Middle frontal gyrus (tissue), 1 donor: ENCODE data around the gene NUDT8.
"Not testable (repeated sequence)": the region's sequence is repeated elsewhere in the genome, so short reads cannot be mapped to it uniquely, and the experiment has no call there.

Experiments used
- DNase-seq: peaks from one replicate; pipeline ENCODE4 v3.0.0-alpha.2; 2015; ENCODE audit warnings: low spot score; ENCODE audit errors: extremely low spot score

Gene NUDT8

DNA sequence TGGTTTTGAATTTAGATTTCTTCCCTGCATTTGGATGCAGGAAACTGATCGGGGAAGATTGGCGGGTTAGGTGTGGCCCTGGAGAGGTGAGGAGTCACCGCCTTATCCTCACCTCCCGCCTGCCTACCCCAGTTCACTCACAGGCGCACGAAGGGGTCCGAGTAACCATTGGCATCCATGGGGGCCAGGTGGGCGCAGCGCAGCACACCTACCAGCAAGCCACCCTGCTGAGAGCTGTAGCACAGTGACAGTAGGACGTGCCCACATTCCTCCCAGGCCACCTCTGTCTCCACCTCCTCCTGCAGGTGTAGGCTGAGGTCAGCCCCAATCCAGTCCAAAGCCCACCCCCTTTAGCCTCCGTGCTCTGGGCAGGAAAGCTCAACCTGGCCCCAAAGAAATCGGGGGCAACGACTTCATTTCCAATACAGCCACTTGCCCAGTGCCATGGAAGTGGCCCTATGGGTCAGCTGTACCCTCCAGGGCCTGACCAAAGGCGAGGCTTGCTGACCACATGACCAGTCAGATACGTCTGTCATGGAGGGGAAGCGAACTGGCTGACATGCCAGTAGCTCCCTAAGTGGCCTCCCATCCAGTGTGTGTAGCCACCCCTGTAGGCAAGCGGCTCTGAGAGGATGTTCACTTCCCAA, 16.3 kb downstream of the NUDT8 start:
- no peak for DNase-seq

DNA sequence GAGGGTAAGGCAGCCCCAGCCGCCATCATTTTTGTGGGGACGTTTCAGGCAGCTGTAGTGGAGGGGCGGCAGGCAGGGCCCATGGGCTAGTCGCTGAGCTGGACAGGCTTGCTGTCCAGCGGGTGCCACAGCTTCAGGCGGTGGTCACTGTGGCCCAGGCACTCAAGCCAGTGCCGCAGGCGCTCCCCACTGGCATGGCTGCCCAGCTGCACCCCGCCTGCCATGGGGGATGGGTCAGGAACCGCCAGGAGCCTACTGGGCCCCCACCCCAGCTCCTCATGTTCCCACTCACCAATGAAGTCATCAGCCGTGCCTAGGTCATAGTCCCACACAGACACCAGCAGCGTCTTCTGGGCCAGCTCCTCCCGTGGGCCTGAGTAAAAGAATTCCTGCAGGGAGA, 17.0 kb downstream of the NUDT8 start:
- DNase-seq = no peak

DNA sequence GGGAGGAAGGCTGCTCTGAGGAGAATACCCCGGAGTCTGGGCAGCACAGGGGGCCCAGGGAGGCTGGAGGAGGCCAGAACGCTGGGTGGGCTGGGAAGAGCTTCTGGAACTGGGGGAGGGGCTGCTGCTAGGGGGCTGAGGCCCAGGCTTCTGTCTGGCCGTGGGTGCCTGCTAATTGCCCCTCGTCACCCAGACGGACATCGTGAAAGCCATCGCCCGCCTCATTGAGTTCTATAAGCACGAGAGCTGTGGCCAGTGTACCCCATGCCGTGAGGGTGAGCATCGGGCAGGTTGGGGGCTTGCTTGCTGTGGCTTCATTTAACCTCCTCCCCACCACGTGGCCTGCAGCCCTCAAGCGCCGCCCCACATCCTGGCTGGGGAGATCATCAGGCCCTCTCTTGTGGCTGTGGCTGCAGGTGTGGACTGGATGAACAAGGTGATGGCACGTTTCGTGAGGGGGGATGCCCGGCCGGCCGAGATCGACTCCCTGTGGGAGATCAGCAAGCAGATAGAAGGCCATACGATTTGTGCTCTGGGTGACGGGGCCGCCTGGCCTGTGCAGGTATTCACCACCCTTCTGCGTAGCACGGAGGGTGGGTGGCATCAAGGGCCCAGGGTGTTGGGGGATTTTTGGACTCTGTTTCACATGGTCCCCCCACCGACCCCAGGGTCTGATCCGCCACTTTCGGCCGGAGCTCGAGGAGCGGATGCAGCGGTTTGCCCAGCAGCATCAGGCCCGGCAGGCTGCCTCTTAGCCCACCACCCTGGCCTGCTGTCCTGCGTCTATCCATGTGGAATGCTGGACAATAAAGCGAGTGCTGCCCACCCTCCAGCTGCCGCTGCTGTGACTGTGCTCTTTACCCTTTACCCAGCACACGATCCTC, 17.8 kb downstream of the NUDT8 start:
- DNase-seq = no peak

DNA sequence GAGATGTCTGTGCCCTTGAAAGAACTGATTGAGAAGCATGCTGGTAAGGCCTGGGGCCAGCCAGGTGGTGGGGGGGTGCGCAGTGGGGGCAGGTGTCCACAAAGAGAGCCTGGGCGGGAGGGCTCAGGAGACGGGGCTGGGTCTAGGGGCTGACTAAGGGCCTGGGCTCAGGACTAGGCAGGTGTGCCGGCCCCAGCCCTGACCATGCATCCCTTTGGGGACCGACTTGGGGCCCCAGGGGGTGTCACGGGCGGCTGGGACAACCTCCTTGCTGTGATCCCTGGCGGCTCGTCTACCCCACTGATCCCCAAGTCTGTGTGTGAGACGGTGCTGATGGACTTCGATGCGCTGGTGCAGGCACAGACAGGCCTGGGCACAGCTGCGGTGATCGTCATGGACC, 18.6 kb downstream of the NUDT8 start:
- no peak for DNase-seq

DNA sequence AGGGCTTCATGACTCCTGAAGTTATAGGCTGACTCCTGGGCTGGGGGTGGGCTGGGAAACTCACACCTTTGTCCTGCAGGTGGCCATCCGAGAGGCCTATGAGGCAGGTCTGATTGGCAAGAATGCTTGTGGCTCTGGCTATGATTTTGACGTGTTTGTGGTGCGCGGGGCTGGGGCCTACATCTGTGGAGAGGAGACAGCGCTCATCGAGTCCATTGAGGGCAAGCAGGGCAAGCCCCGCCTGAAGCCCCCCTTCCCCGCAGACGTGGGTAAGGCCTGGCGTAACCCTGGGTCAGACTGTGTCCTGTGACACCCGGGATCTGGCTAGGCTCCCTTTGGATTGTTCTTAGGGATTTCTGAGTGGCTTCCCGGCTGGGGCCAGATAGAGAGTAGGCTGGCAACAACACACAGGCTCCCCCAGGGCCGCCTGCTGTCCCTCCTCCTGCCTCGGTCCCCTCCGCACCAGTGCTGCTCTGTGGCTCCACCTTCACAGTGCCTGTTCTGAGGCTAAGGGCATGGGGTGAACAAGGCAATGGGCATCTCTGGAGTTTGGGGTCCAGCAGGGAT, 19.4 kb downstream of the NUDT8 start:
- no peak for DNase-seq

DNA sequence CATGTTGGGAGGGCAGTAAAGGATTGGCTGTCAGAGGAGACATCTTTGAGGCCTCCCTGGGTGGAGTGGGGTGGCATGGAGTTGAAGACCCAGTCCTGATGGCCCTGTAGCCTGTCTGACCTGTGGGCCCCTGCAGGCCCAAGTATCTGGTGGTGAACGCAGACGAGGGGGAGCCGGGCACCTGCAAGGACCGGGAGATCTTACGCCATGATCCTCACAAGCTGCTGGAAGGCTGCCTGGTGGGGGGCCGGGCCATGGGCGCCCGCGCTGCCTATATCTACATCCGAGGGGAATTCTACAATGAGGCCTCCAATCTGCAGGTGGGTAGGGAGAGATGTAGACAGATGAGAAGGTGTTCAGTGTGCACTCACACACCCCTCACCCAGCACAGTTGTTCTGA, 20.4 kb downstream of the NUDT8 start:
- no peak for DNase-seq

DNA sequence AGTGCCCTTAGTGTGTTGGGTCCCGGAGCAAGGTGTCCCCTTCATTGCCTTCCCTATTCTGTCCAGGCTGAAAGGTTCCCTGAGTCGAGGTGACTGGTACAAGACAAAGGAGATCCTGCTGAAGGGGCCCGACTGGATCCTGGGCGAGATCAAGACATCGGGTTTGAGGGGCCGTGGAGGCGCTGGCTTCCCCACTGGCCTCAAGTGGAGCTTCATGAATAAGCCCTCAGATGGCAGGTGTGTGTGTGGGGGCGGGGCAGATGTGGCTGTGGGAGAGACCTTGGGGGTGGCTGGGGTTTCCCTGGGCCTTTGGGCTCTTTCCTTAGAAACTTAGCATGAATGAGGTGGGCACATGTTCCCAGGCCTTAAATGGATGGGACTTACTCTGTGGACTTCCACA, 21.3 kb downstream of the NUDT8 start:
- no peak for DNase-seq

DNA sequence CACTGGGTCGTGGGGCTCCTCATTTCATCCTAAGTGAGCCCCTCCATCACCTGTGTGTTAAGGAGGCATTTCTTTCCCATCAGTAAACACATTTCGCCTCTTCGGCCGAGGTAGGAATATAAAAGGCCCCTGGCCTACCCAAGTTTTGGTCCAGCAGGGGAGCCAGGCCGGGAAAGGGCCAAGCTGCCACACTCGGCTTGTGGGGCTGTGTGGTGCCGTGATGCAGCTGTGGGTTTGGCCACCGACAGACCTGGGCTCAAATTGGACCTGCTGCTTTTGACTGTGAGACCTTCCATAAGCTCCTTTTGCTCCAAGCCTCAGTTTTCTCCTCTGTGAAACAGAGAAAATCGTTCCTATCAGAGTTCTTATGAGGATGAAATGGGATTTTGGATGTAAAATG, 22.2 kb downstream of the NUDT8 start:
- no peak for DNase-seq

DNA sequence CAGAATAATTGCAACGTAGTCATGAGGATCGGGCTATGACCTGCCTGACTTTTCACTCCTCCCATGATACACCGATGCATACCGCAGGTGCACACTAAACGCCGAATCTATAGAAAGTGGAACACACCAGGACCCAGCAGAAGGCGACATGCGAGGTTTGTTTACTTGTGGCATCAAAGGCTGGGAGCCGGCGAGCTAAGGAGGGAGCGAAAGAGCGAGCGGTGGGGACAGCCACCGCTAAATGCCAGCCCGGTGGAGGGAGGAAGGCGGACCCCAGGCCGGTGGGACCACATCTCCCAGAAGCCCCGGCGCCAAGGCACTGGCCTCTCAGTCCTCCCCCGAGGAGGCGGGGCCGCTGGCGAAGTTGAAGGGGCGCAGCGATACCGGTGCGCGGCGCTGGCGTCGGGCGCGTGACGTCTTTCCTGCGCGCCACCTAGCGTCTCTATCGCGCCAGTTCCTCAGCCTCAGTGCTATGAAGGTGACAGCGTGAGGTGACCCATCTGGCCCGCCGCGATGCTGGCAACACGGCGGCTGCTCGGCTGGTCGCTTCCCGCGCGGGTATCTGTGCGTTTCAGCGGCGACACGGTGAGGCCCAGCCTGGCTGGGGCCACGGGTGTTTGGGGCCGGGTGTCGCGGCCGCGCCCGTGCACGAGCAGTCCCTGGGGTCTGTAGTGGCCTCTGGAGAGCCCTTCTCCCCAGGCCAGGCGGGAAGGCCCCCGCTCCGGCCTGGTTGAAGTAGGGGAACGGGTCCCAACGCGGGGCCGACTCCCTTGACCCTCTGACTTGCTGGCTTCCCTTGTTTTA, 23.0 kb downstream of the NUDT8 start, which contains the start of gene NDUFV1:
Gene NDUFV1 (plus strand): TSS at position 445 of the 804 bp plus-strand sequence. CDS start 69 bp downstream, at position 514.
- DNase-seq = peak; percentile 95

DNA sequence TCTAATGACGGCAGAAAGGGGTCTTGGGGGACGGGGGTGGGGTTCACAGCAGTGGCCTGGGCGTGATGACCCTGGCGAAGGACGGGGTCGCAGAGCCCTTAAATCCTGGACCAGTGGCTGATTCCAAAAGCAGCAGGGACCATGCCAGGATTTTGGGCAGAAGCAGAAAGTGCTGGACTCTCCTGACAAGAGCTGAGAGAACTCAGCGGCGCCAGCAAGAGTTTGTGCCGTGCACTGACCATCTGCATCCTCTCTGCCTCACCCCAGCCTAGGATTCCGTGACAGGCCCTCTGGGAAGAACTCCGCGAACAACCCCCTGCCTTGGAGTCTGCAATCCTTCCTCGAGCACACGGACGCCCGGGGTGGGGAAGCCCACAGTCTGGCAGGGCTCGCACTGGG, 23.6 kb downstream of the NUDT8 start:
- DNase-seq = no peak

DNA sequence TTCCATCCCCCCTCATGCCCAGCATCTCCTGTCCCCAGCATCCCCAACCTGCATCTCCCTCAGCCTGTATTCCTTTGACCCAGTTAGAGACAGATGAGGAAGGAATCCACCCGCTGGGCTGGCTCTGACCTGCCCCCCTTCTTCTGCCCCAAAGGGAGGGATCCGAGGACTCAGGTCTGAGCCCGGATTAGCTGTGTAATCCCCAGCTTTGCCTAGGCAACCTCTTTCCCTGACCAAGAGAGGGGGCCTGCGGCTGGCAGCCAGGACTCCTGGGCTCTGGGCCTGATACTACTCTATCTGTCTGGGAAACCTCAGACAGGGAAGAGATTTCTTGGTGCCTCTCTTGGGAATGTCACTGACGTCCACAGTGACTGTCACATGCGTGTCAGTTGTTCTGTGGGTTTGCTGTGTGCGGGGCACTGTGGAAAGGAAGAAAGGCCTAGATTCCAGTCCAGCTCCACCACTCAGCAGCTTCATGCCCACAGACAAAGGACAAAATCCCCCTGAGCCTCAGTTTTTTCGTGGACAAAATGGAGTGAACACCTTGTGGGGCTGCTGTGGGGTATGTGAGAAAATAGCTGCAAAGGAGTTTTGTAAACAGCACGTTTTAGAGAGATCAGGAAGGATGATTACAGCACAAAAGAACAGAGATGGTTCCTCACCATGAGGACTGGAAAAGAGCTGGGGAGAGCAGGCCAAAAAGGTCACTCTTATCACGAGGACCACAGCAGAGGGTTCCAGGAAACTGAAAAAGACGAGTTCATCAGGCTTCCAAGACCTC, 24.3 kb downstream of the NUDT8 start:
- no peak for DNase-seq

DNA sequence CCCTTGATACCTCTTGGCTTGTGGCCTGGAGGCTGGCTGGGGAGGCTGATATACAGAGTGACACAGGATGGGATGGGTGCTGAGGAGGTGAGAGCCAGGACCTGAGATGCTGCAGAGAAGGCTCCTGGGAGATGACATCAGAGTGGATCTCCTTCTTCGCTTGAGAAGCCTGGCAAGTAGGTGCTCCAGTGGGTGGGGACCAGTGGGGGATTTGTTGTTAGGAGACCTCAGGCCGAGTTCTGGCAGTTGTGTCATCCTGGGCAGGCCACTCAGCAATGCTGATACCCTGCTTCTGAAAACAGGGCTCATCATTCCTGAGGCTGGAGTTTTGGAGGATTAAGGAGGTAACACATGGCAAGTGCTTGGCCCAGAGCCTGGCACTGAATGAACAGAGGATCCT, 24.9 kb downstream of the NUDT8 start:
- DNase-seq = no peak

DNA sequence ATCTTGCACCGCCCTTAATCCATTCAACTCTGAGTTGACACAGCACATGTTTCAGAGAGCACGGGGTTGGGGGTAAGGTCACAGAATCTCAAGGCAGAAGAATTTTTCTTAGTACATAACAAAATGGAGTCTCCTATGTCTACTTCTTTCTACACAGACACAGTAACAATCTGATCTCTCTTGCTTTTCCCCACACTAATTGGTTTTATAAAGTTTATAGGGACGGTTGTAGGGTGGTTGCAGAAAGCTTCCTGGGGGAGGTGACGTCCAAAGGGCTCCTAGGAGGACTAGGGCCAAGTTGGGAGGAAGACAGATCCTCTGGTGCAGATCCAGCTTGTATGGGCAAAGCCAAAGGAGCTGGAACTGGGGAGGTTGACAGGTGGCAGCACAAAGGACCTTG, 25.6 kb downstream of the NUDT8 start:
- not testable (repeated sequence) for DNase-seq

DNA sequence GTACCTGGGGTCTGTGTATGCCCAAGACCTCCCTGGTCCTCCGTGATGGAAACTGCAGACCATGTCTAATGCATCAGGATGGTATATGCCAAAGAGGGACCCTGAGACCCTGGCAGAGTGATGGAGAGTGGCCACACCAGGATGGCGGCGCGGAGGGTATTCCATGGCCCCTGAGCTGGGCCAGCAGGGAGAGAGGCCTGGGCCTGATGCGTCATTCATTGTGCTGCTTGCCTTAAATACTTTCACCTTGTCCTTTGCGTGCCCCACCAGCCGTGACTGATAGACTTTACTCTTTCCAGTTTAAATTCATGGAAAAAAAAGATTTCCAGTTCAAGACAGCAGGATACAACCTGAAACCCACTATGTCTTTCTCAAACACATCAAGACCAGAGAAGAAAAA, 28.6 kb downstream of the NUDT8 start:
- no peak for DNase-seq

DNA sequence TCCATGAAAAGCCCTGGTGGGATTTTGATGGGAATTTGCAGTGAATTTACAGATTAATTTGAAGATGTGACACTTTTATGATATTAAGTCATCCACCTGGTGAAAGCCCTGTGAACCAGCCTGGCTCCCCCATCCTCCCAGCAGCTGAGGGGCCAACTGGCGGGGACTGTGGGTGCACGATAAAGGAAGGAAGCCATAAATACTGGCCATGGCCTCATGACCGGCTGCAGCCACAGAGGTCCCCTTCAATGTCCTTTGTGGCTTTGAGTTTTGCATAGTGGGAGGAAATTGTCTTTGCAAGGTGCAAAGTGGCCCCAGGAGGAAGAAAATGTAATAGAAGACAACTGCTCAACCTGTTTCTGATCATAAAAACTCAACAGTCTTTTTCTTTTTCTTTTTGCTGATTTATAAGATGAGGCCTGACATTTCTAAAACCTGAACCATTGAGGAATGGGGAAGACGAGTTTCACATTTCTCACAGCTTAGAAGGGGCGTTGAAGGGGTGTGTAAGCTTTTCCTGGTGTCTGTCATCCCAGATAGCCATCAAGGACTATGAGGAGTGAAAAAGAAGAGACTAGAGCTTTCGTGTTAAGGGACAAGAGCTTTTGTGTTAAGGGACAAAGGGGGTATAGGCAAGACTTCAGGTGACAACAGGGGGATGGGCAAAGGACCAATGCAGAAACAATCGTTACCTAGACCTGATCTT, 29.3 kb downstream of the NUDT8 start:
- no peak for DNase-seq

DNA sequence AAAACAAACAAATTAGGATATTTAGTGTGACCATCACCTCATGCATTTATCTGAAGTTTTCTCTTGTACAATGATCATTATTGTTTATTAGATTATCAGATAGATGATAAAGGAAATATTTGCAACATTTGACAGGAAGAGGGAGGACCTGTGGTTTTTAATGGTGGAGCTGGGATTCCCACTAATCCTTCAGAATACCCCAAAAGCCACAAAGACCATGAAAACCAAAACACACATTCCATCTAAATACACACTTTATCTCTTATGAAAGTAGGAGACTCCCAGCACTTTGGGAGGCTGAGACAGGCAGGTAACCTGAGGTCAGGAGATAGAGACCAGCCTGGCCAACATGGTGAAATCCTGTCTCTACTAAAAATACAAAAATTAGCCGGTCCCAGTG, 30.6 kb downstream of the NUDT8 start:
- no peak for DNase-seq

DNA sequence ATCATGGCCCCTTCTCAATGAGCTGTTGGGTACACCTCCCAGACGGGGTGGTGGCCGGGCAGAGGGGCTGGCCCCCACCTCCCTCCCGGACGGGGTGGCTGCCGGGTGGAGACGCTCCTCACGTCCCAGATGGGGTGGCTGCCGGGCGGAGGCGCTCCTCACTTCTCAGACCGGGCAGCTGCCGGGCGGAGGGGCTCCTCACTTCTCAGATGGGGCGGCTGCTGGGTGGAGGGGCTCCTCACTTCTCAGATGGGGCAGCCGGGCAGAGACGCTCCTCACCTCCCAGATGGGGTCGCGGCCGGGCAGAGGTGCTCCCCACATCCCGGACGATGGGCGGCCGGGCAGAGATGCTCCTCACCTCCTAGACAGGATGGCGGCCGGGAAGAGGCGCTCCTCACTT, 31.8 kb downstream of the NUDT8 start:
- not testable (repeated sequence) for DNase-seq

DNA sequence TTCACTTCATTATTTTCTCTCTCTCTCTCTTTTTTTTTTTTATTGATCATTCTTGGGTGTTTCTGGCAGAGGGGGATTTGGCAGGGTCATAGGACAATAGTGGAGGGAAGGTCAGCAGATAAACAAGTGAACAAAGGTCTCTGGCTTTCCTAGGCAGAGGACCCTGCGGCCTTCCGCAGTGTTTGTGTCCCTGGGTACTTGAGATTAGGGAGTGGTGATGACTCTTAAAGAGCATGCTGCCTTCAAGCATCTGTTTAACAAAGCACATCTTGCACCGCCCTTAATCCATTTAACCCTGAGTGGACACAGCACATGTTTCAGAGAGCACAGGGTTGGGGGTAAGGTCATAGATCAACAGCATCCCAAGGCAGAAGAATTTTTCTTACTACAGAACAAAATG, 32.3 kb downstream of the NUDT8 start:
- DNase-seq = not testable (repeated sequence)

DNA sequence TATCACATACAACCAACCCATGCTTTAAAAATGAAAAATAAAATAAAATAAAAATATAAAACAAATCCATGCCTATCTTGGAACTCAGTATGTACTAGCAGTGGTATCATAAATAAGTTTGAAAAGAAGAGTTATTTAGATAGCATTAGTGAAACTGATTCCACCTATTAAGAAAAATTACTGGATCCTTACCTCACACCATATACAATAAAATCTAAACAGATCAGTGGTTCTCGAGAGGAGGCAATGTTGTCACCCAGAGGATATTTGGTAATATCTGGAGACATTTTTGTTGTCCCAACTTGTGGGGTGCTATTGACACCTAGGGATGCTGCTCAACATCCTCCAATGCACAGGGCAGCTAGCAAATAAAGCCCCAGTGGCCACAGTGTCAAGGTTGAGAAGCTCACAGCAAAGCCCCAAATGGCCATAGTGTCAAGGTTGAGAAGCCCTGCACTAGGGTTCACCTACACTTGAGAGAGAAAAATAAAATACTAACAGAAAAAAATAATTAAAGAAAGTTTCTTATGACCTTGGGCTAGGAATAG, 32.9 kb downstream of the NUDT8 start:
- DNase-seq = no peak

DNA sequence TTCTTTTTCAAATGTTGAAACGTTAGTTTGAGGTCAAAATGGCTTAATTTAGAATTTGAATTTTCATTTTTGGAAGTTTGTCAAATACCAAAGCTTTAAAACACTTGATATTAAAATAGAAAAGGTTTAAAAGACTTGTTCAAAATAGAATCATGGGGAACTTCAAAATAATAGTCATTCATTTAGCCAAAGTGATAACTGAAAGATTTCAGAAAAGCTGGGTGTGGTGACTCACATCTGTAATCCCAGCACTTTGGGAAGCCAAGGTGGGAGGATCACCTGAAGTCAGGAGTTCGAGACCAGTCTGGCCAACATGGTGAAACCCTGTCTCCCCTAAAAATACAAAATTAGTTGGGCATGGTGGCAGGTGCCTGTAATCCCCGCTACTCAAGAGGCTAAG, 35.3 kb downstream of the NUDT8 start:
- no peak for DNase-seq
